Measurements from ENCODE around the gene NPRL2. TPM values are rescaled to one million over a fixed set of nuclear protein-coding genes. Genes with fewer than 3 reads are reported as not detected.

NPRL2 gene
- total and polyA plus RNA-seq, 2 of the 8 experiments (the other 6 are each of a cell fraction or from before 2014, with no cell fraction given) = 28.4 to 51.4 TPM

DNA sequence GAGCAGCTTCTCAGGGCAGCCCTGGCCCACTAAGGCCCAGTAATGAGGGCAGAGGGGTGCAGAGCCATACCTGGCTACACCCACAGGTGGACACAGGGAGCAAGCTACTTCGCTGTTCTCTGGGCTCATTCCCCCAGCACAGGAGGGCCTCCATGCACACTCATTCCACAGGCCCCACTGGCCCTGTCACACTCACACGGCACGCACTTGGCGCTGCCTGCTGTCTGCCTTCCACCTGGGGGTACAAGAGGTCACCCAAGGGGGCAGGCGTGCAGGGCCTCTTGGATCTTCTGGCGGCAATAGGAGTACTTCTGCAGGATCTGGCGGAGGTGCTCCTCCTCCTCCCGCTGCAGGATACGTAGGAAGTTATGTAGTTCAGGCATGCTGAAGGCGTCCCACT lies 20.2 kb downstream of the NPRL2 start (continued):
- TF ChIP-seq FOSL1 (IDR thresholded peaks at IDR 0.05; ENCODE audit: insufficient read depth, low read depth, low read length) (no peak), SP2 (IDR thresholded peaks at IDR 0.05; ENCODE audit: low read length) (no peak), POLR2AphosphoS5 (IDR thresholded peaks at IDR 0.05; ENCODE audit: low read depth, low read length) (no peak), JUN (IDR thresholded peaks at IDR 0.05; ENCODE audit: low read depth, low read length) (no peak), CHD1 (IDR thresholded peaks at IDR 0.05; ENCODE audit: low read depth, low read length) (no peak), BACH1 (IDR thresholded peaks at IDR 0.05; ENCODE audit: low read length) (no peak)

All from H1 (cell line).